ENCODE measurements around the gene SLC25A19. TPM values are rescaled to one million over a fixed set of nuclear protein-coding genes. Genes with fewer than 3 reads are reported as not detected.
"Not testable (repeated sequence)": the region's sequence is repeated elsewhere in the genome, so short reads cannot be mapped to it uniquely, and the experiment has no call there.

The SLC25A19 gene
- total RNA-seq, 4 donors from 2014 or later, result 4.7 to 59.9 (median 10.1) TPM

DNA sequence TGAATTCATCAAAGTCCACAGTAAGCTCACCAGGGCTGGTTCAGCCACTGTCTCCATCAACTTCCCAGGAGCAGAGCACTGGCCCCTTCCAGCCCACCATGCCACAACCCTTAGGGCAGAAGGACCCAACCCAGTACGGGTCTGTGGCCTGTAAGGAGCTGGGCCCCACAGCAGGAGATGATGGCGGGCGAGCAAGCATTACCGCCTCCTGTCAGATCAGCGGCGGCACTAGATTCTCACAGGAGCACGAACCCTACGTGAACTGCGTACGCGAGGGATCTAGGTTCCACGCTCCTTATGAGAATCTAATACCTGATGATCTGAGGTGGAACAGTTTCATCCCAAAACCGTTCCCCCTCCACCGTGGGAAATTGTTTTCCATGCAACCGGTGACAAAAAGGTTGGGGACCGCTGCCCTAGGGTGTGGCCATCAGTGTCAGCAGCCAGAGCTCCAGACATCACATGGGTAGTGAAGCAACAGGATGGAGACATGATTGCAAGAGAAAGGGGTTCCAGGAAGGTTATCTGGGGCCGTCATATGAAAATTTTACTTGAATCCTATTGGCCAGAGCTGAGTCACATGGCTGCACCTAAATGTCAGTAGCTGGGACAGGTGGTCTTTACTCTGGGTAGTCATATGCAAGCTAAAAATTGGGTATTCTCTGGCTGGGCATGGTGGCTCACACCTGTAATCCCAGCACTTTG lies 12.4 kb upstream of the SLC25A19 start:
- no peak overlapping the region for H3K4me3 ChIP-seq
- TF ChIP-seq, protein P1, sequence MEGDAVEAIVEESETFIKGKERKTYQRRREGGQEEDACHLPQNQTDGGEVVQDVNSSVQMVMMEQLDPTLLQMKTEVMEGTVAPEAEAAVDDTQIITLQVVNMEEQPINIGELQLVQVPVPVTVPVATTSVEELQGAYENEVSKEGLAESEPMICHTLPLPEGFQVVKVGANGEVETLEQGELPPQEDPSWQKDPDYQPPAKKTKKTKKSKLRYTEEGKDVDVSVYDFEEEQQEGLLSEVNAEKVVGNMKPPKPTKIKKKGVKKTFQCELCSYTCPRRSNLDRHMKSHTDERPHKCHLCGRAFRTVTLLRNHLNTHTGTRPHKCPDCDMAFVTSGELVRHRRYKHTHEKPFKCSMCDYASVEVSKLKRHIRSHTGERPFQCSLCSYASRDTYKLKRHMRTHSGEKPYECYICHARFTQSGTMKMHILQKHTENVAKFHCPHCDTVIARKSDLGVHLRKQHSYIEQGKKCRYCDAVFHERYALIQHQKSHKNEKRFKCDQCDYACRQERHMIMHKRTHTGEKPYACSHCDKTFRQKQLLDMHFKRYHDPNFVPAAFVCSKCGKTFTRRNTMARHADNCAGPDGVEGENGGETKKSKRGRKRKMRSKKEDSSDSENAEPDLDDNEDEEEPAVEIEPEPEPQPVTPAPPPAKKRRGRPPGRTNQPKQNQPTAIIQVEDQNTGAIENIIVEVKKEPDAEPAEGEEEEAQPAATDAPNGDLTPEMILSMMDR (IDR thresholded peaks at IDR 0.05), result no peak
- TF ChIP-seq POLR2A (IDR thresholded peaks at IDR 0.05), result no peak
- H3K27me3 ChIP-seq, result no peaks in the 10 kb centered on the region

DNA sequence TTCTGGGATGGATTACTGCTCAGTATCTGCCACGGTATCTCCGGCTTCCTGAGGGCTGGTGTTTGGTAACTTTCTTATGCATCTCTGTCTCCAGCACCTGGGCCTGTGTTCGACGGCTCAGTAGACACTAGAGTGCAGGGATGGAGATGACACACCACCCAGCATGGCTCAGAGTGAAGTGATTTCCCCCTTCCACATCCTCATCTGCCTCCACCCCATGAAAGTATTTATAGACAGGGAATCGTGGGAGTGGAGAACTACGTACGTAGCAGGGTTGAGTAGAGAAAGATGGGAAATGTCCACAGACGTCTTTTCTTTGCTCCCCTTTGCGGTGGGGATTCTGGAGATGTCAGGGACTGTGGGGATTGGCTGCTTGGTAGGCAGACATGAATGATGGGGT lies 11.8 kb upstream of the SLC25A19 start:
- Histone ChIP-seq H3K4me3 (no peak overlapping the region), H3K36me3 (no peaks in the 10 kb centered on the region), H3K27me3 (no peaks in the 10 kb centered on the region), H3K4me1 (no peaks in the 10 kb centered on the region), H3K27ac (no peak overlapping the region), H3K9me3 (no peaks in the 10 kb centered on the region)
- no peak for DNase-seq
- TF ChIP-seq, protein P1 (IDR thresholded peaks at IDR 0.05), result no peak
- no peak for TF ChIP-seq POLR2A (IDR thresholded peaks at IDR 0.05)
- intact Hi-C loops (cut with DNase I; ENCODE audit: low total_unique reads), result no loop called here

More for the DNA sequence above, 12.4 kb upstream of the SLC25A19 start:
- Histone ChIP-seq H3K36me3 (no peaks in the 10 kb centered on the region), H3K9me3 (no peaks in the 10 kb centered on the region), H3K4me1 (no peaks in the 10 kb centered on the region), H3K27ac (no peak overlapping the region)
- intact Hi-C loops (cut with DNase I; ENCODE audit: low total_unique reads), result no loop called here
- DNase-seq, result no peak

DNA sequence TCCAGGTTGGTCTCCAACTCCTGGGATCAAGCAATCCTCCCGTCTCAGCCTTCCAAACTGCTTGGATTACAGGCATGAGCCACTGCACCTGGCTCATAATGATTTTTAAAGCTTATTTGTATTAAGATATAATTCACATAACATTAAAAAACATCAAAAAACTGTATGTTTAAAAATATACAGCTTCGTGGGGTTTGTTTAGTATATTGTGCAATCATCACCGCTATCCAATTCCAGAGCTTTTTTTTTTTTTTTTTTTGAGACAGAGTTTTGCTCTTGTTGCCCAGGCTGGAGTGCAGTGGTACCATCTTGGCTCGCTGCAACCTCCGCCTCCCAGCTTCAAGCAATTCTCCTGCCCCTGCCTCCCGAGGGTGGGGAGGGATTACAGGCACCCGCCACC lies 11.0 kb upstream of the SLC25A19 start:
- no peak overlapping the region for H3K27ac ChIP-seq
- DNase-seq, result no peak
- intact Hi-C loops (cut with DNase I; ENCODE audit: low total_unique reads), result no loop called here
- H3K27me3 ChIP-seq, result no peaks in the 10 kb centered on the region
- H3K36me3 ChIP-seq, result no peaks in the 10 kb centered on the region
- H3K9me3 ChIP-seq, result no peaks in the 10 kb centered on the region
- TF ChIP-seq, protein P1 (IDR thresholded peaks at IDR 0.05), result no peak
- no peak for TF ChIP-seq POLR2A (IDR thresholded peaks at IDR 0.05)
- no peak overlapping the region for H3K4me3 ChIP-seq
- no peaks in the 10 kb centered on the region for H3K4me1 ChIP-seq

DNA sequence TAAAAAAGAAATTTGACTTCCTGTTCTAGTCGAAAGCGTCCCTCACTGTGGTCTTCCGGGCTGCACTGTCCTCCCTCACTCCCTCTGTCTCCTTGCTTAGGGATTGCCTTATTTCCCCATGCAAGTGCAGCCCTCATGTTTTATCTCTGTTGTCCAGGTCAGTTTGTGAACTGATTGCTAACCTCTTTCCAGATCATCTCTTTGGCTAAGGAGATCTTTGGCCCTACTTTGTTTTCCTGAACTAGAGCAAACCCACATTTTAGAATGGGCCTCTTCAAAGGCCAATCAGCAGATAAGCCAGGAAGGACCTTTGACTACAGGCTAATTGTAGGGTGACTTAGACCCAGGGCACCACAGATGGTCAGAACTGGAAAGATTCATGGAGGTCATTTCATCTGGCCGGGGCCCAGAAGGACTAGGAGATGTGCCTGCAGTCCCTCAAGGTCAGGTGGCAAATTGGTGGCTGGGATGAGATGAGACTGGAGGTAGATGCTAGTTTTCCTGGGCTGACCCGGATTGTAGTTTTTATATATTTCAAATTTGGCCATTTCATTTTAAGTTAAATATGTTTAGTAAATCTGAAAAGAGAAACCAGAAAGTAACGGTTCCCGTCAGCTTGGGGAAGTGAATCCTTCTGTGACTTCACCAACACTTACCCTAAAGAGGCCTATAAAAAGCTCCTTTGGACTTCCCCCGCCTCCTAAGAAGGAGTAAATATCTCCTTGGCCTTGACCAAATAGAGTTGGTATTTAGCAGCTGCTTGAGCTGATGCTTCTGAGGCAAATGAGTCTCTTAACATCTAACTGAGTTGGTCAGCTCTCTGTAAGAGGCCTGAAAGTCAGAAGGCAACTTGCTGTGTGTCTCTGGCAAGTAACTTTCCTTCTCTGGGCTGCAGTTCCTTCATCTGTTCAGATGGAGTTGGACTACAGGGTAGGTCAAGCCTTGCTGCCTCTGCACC lies 6.2 kb upstream of the SLC25A19 start:
- Histone ChIP-seq H3K27me3 (no peaks in the 10 kb centered on the region), H3K4me1 (no peaks in the 10 kb centered on the region), H3K4me3 (no peak overlapping the region), H3K36me3 (no peaks in the 10 kb centered on the region), H3K27ac (no peak overlapping the region), H3K9me3 (no peaks in the 10 kb centered on the region)
- intact Hi-C loops (cut with DNase I; ENCODE audit: low total_unique reads), result no loop called here
- DNase-seq, result no peak
- no peak for TF ChIP-seq POLR2A (IDR thresholded peaks at IDR 0.05)
- TF ChIP-seq, protein P1 (IDR thresholded peaks at IDR 0.05), result no peak

DNA sequence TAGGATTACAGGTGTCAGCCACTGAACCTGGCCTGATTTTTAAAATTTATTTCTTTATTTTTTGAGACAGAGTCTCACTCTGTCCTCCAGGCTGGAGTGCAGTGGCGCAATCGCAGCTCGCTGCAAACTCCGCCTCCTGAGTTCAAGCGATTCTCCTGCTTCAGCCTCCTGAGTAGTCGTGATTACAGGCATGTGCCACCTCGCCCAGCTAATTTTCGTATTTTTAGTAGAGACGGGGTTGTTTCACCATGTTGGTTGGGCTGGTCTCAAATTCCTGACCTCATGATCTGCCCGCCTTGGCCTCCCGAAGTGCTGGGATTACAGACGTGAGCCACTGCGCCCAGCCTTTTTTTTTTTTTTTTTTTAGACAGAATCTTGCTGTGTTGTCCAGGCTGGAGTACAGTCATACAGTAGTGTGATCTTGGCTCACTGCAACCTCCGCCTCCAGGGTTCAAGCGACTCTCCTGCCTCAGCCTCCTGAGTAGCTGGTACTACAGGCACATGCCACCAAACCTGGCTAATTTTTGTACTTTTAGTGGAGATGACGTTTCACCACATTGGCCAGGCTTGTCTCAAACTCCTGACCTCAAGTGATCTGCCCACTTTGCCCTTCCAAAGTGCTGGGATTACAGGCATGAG lies 3.7 kb upstream of the SLC25A19 start:
- DNase-seq; H3K36me3 ChIP-seq; H3K4me3 ChIP-seq; H3K4me1 ChIP-seq; H3K27me3 ChIP-seq; H3K27ac ChIP-seq; H3K9me3 ChIP-seq; intact Hi-C loops (cut with DNase I; ENCODE audit: low total_unique reads): not testable (repeated sequence)

Data from uterus (tissue), 4 donors.